Measurements from ENCODE around the gene EXOSC7. TPM values are rescaled to one million over a fixed set of nuclear protein-coding genes. Genes with fewer than 3 reads are reported as not detected.

The EXOSC7 gene
- total and polyA plus RNA-seq, 2 donors (not counting 3 experiments of a cell fraction or from before 2014, with no cell fraction given): 44.5 to 53.8 TPM

DNA sequence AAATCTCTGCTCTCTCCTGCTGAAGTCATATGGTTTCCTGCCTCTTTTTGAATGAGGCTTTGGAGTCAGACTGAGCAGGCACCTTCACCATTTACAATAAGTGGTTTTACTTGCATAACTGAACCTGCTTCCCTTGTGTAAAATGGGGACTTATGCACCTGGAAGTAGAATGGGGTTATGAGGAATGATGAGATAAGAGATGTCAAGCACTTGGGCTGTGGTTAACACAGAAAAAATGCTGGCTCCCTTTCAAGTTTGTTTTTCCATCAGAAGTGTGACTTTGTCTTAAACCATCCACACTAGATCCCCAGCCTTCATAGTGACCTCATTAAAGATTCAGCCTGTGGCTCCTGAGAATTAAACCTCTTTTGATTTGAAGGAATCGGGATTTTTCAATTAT lies 5.2 kb downstream of the EXOSC7 start:
- no peak overlapping the region for H3K4me2 ChIP-seq (ENCODE audit: insufficient read depth, low read length)
- no peak overlapping the region for H3K27ac ChIP-seq (ENCODE audit: insufficient read depth, low read depth, low read length)
- no peak for DNase-seq (ENCODE audit: low read depth, low spot score)
- FAIRE-seq: no peak
- no peak overlapping the region for H3K9ac ChIP-seq (replicated peaks; ENCODE audit: extremely low read depth, insufficient read depth, low read length)
- BruUV-seq (replicated peaks): no TSS peak
- dilution Hi-C loops (cut with MboI; ENCODE audit: extremely low pct_ligation_motif_present, low sequenced_read_pairs): no loop called here
- H3K4me3 ChIP-seq (replicated peaks in 1 of 3; ENCODE audit: insufficient read depth in 1 of 3, low read depth in 1 of 3, low read length in 3 of 3): no peak overlapping the region
- H2AFZ ChIP-seq (ENCODE audit: low read depth, low read length): no peak overlapping the region
- H3K9me1 ChIP-seq (replicated peaks; ENCODE audit: control insufficient read depth, extremely low read depth, insufficient read depth, low read length): no peaks in the 10 kb centered on the region
- H3K27me3 ChIP-seq (ENCODE audit: control insufficient read depth in 2 of 2, insufficient read depth in 2 of 2, low read length in 2 of 2): no peaks in the 10 kb centered on the region
- no peak for TF ChIP-seq MYC (IDR thresholded peaks at IDR 0.05; ENCODE audit: low read depth, low read length)
- TF ChIP-seq JUN (IDR thresholded peaks at IDR 0.05; ENCODE audit: borderline replicate concordance, insufficient read depth, insufficient read length, low read depth): no peak
- TF ChIP-seq, protein P1, sequence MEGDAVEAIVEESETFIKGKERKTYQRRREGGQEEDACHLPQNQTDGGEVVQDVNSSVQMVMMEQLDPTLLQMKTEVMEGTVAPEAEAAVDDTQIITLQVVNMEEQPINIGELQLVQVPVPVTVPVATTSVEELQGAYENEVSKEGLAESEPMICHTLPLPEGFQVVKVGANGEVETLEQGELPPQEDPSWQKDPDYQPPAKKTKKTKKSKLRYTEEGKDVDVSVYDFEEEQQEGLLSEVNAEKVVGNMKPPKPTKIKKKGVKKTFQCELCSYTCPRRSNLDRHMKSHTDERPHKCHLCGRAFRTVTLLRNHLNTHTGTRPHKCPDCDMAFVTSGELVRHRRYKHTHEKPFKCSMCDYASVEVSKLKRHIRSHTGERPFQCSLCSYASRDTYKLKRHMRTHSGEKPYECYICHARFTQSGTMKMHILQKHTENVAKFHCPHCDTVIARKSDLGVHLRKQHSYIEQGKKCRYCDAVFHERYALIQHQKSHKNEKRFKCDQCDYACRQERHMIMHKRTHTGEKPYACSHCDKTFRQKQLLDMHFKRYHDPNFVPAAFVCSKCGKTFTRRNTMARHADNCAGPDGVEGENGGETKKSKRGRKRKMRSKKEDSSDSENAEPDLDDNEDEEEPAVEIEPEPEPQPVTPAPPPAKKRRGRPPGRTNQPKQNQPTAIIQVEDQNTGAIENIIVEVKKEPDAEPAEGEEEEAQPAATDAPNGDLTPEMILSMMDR (IDR thresholded peaks at IDR 0.05; ENCODE audit: extremely low read depth in 1 of 2, insufficient read depth in 1 of 2, low read depth in 1 of 2, low read length in 2 of 2): no peak
- no peak for TF ChIP-seq EZH2 (IDR thresholded peaks at IDR 0.05; ENCODE audit: borderline replicate concordance, low read depth, low read length, severe bottlenecking)
- TF ChIP-seq, protein P2, sequence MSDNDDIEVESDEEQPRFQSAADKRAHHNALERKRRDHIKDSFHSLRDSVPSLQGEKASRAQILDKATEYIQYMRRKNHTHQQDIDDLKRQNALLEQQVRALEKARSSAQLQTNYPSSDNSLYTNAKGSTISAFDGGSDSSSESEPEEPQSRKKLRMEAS (IDR thresholded peaks at IDR 0.05; ENCODE audit: insufficient read depth, insufficient read length): no peak
- no peak for TF ChIP-seq FOS (IDR thresholded peaks at IDR 0.05; ENCODE audit: borderline replicate concordance, insufficient read depth, low read length)
- TF ChIP-seq GATA2 (IDR thresholded peaks at IDR 0.05; ENCODE audit: insufficient read depth, insufficient read length, low read depth, low read length): no peak
- TF ChIP-seq POLR2AphosphoS5 (IDR thresholded peaks at IDR 0.05; ENCODE audit: insufficient read depth, low read depth, low read length): no peak
- no peak for TF ChIP-seq POLR2A (IDR thresholded peaks at IDR 0.05; ENCODE audit: low read depth, low read length)
- ChIA-PET POLR2A (no interaction called here), CTCF (interaction anchor here (4.9 kb wide), 1 partner anchor 12 kb away, joined by 18 read pairs; no protein-coding TSS in a partner anchor)
- no peaks in the 10 kb centered on the region for H3K36me3 ChIP-seq (ENCODE audit: control insufficient read depth in 2 of 2, extremely low read depth in 1 of 2, insufficient read depth in 2 of 2, low read length in 2 of 2)
- peaks cover 83% of the 10 kb centered on the region for H3K79me2 ChIP-seq (ENCODE audit: control insufficient read depth, insufficient read depth, low read length)
- H3K4me1 ChIP-seq (ENCODE audit: control insufficient read depth, extremely low read depth, insufficient read depth, low read length): peaks cover 7% of the 10 kb centered on the region
- no peaks in the 10 kb centered on the region for H4K20me1 ChIP-seq (replicated peaks; ENCODE audit: control insufficient read depth, extremely low read depth, insufficient read depth, low read length)
- H3K9me3 ChIP-seq (replicated peaks; ENCODE audit: control insufficient read depth, insufficient read depth, low read length): no peaks in the 10 kb centered on the region
- intact Hi-C loops (cut with micrococcal nuclease): no loop called here

All from endothelial cell of umbilical vein (primary cell).